Right lobe of liver (tissue), 6 donors: ENCODE data around the gene CLIP4. TPM values are rescaled to one million over a fixed set of nuclear protein-coding genes. Genes with fewer than 3 reads are reported as not detected.

Experiments used
- ATAC-seq, 4 donors: fragments of 200-7000 bp; cut with Tn5 transposase; one replicate each; pipeline ENCODE4 v1.9.1; 2020; ENCODE audit warnings: mild to moderate bottlenecking in 4 of 4, moderate library complexity in 4 of 4
- DNase-seq, 3 donors: peaks; one replicate each; pipeline ENCODE4 v3.0.0-alpha.2; 2020
- H3K27ac ChIP-seq, 3 donors: fragments of 200-600 bp; one replicate each; pipeline ENCODE4 v1.8.0; 2022
- H3K27me3 ChIP-seq, 2 donors: fragments of 200-600 bp; one replicate each; pipeline ENCODE4 v1.8.0; 2022
- H3K36me3 ChIP-seq, 4 donors: fragments of 200-600 bp; sonication (generic) in 1 of 4; one replicate each; pipeline versions ENCODE4 v1.5.1 to v1.8.0; 2017 to 2022; ENCODE audit warnings: control low read depth in 1 of 4
- H3K4me1 ChIP-seq, 4 donors: fragments of 200-600 bp; sonication (generic) in 1 of 4; one replicate each; pipeline versions ENCODE4 v1.5.1 to v1.8.0; 2017 to 2022; ENCODE audit warnings: control low read depth in 1 of 4
- H3K4me3 ChIP-seq, 3 donors: fragments of 200-600 bp; one replicate each; pipeline ENCODE4 v1.8.0; 2022
- H3K9me3 ChIP-seq, 4 donors: fragments of 200-600 bp; sonication (generic) in 1 of 4; one replicate each; pipeline versions ENCODE4 v1.5.1 to v1.8.0; 2017 to 2022; ENCODE audit warnings: control low read depth in 1 of 4
- CTCF ChIP-seq, 4 donors: fragments of 200-600 bp in 3 of 4; fragments of 450-650 bp in 1 of 4; IDR thresholded peaks; one replicate each; pipeline versions ENCODE4 v1.5.1 to v1.8.0; 2016 to 2022; ENCODE audit warnings: antibody characterized with exemption in 4 of 4, mild to moderate bottlenecking in 2 of 4
- POLR2A ChIP-seq: fragments of 450-650 bp; IDR thresholded peaks from one replicate; pipeline ENCODE4 v1.6.1; 2017; ENCODE audit warnings: antibody characterized with exemption, mild to moderate bottlenecking
- WGBS: methylation state at CpG from one replicate; pipeline ENCODE4 v1.1.6; 2018; ENCODE audit warnings: low coverage, low lambda C conversion rate; ENCODE audit not compliant: insufficient coverage; ENCODE audit errors: missing lambda C conversion rate; 5-methylcytosine and 5-hydroxymethylcytosine counted together
- intact Hi-C, 2 donors: fragments of 100-400 bp; cut with DNase I; formaldehyde crosslinking; loops; one replicate each; pipeline versions ENCODE4 v1.11.2 to v1.14.1; 2022
- total RNA-seq, 6 experiments: library from RNA; depleted of rRNA in 2 of 6; stranded (reverse); fragments of >200 nt in 2 of 6; fragmentation: NEBNext Ultra II Directional in 3 of 6; extraction: Animal tissue kit (Norgen Biotek cat#: 25700) in 3 of 6; gene quantifications; one replicate each; pipeline versions ENCODE4 v1.1.0 to v1.2.4, GENCODE V29; 2016 to 2023
- donor health status: DM: no; HTN: yes; CAD: no.
- donor health status: DM: no; HTN: no; CAD: no.
- donor health status: DM: no; HTN: no; CAD: no.
- donor health status: DM: no; HTN: yes; CAD: no.
- donor health status: DM: no; HTN: yes; CAD: no.

The CLIP4 gene
- total RNA-seq, 6 experiments from 2014 or later = 2.7 to 7.3 (median 5.3) TPM

DNA sequence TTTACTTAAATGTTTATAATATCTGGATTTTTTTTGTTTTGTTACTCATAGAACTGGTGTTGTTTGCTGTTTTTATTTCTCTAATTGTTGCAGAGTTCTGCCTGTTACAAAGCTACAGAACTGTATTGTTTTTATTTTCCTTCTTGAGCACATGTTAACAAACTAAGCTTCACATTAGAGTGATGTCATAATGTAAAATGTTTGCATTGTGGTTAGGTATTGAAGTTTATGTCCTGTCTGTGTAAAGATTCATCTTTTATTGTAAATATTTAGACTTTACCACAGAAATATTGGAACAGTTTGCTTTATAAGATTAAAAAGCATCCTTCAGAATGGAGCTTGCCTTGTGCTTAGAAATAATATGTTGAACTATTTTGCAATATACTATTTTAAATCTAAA is 67.7 kb downstream of the CLIP4 start:
- intact Hi-C loops = no loop called here
- no peaks in the 10 kb centered on the region for H3K36me3 ChIP-seq
- no peak overlapping the region for H3K4me3 ChIP-seq
- H3K27ac ChIP-seq = no peak overlapping the region
- ATAC-seq (no peak), DNase-seq (no peak)
- H3K4me1 ChIP-seq = no peaks in the 10 kb centered on the region
- TF ChIP-seq CTCF (IDR thresholded peaks at IDR 0.05) (no peak), POLR2A (no peak)
- no peaks in the 10 kb centered on the region for H3K27me3 ChIP-seq
- no peaks in the 10 kb centered on the region for H3K9me3 ChIP-seq

DNA sequence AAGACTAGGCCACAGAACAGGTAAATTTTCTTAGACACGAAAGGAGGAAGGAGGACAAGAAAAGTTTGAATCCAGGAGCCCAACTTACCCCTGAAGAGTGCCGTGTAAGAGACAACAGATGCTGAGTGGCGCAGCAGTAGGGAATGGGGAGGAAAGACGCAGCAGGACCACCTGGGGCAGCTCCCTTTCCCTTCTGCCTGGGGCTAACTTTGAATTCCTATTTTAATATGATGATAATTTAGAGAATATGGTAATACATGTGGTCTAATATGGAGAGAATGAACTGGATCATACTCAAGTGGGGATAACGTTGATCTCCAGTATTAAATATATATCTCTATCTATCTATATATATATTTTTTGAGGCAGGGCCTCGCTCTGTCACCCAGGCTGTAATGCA is 69.3 kb downstream of the CLIP4 start:
- TF ChIP-seq CTCF (IDR thresholded peaks at IDR 0.05) (no peak), POLR2A (no peak)
- H3K27me3 ChIP-seq = no peaks in the 10 kb centered on the region
- H3K9me3 ChIP-seq = no peaks in the 10 kb centered on the region
- no peak overlapping the region for H3K27ac ChIP-seq
- 87% methylated on average over 5 of the region's 6 CpGs for WGBS
- H3K4me3 ChIP-seq = no peak overlapping the region
- H3K4me1 ChIP-seq = no peaks in the 10 kb centered on the region
- no peaks in the 10 kb centered on the region for H3K36me3 ChIP-seq
- no peak for DNase-seq
- intact Hi-C loops = no loop called here
- ATAC-seq = no peak

GRCh38 chr2:29186817-29187216 is 71.6 kb downstream of the CLIP4 start:
- DNase-seq (no peak), ATAC-seq (no peak)
- intact Hi-C loops = no loop called here
- Histone ChIP-seq H3K36me3 (no peaks in the 10 kb centered on the region), H3K27me3 (no peaks in the 10 kb centered on the region), H3K4me3 (no peak overlapping the region), H3K9me3 (no peaks in the 10 kb centered on the region), H3K4me1 (no peaks in the 10 kb centered on the region), H3K27ac (no peak overlapping the region)
- TF ChIP-seq CTCF (IDR thresholded peaks at IDR 0.05) (no peak), POLR2A (no peak)
- WGBS = 90% methylated on average over 1 of the region's 1 CpG

DNA sequence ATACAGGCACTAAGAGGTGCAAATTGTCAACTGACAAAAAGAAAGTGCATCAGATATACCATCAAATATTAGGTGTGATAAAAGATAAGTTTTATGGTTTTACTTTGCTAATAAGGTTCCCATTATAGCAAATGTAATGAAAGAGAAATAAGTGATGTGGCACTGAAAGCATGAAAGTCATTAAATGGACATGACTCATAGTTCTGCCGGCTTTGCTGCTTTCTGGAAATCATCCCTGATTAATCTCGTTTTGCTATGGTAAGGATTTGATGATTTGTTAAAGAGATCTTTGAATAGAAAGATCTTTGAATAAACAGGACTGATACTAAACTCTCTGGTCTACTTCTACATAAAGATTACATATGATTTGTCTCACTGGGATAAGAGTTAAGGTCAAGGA is 72.7 kb downstream of the CLIP4 start:
- DNase-seq = no peak
- WGBS = 77% methylated on average over 2 of the region's 2 CpGs
- Histone ChIP-seq H3K27ac (no peak overlapping the region), H3K4me1 (no peaks in the 10 kb centered on the region), H3K27me3 (no peaks in the 10 kb centered on the region), H3K4me3 (no peak overlapping the region), H3K9me3 (no peaks in the 10 kb centered on the region), H3K36me3 (no peaks in the 10 kb centered on the region)
- ATAC-seq = no peak
- intact Hi-C loops = no loop called here
- no peak for TF ChIP-seq CTCF (IDR thresholded peaks at IDR 0.05)
- TF ChIP-seq POLR2A = no peak

GRCh38 chr2:29189052-29189451 is 73.8 kb downstream of the CLIP4 start:
- no peak overlapping the region for H3K27ac ChIP-seq
- intact Hi-C loops = no loop called here
- no peak for TF ChIP-seq POLR2A
- no peak for TF ChIP-seq CTCF (IDR thresholded peaks at IDR 0.05)
- no peaks in the 10 kb centered on the region for H3K27me3 ChIP-seq
- no peaks in the 10 kb centered on the region for H3K9me3 ChIP-seq
- 77% methylated on average over 5 of the region's 5 CpGs for WGBS
- no peak for DNase-seq
- H3K36me3 ChIP-seq = no peaks in the 10 kb centered on the region
- no peak for ATAC-seq
- H3K4me3 ChIP-seq = no peak overlapping the region
- H3K4me1 ChIP-seq = no peaks in the 10 kb centered on the region
